ENCODE results near the gene SS18L1.

Gene SS18L1

GRCh38 chr20:62120365-62120762, 23.2 kb upstream of the SS18L1 start:
- no peak for DNase-seq (ENCODE audit: low spot score)

- DNase-seq (ENCODE audit: low spot score): no peak
Measured at GRCh38 chr20:62120990-62121775, 22.4 kb upstream of the SS18L1 start.

GRCh38 chr20:62121776-62122653, 21.6 kb upstream of the SS18L1 start, which contains the start of gene LSM14B:
Gene LSM14B, plus strand, starts transcription at chr20:62122475. Its CDS starts 192 bp downstream, at chr20:62122667.
- peak; percentile 96 for DNase-seq (ENCODE audit: low spot score)

- DNase-seq (ENCODE audit: low spot score): no peak
Measured at GRCh38 chr20:62122654-62123449, 20.7 kb upstream of the SS18L1 start.

GRCh38 chr20:62123450-62124118, 20.0 kb upstream of the SS18L1 start:
- DNase-seq (ENCODE audit: low spot score): no peak

GRCh38 chr20:62126141-62126540, 17.4 kb upstream of the SS18L1 start:
- no peak for DNase-seq (ENCODE audit: low spot score)

- DNase-seq (ENCODE audit: low spot score): no peak
Measured at GRCh38 chr20:62127799-62128198, 15.8 kb upstream of the SS18L1 start.

- DNase-seq (ENCODE audit: low spot score): no peak
Measured at GRCh38 chr20:62128502-62128901, 15.1 kb upstream of the SS18L1 start.

GRCh38 chr20:62129731-62130531, 13.6 kb upstream of the SS18L1 start:
- no peak for DNase-seq (ENCODE audit: low spot score)

GRCh38 chr20:62131560-62132320, 11.8 kb upstream of the SS18L1 start:
- DNase-seq (ENCODE audit: low spot score): no peak

GRCh38 chr20:62132421-62132820, 11.1 kb upstream of the SS18L1 start:
- DNase-seq (ENCODE audit: low spot score): no peak

- DNase-seq (ENCODE audit: low spot score): no peak
Measured at GRCh38 chr20:62133051-62133845, 10.3 kb upstream of the SS18L1 start.

- DNase-seq (ENCODE audit: low spot score): no peak
Measured at GRCh38 chr20:62133864-62134263, 9.7 kb upstream of the SS18L1 start.

- no peak for DNase-seq (ENCODE audit: low spot score)
Measured at GRCh38 chr20:62134735-62135231, 8.8 kb upstream of the SS18L1 start.

- DNase-seq (ENCODE audit: low spot score): no peak
Measured at GRCh38 chr20:62135573-62136266, 7.8 kb upstream of the SS18L1 start.

- peak; percentile 70 for DNase-seq (ENCODE audit: low spot score)
Measured at GRCh38 chr20:62136283-62137091, 7.1 kb upstream of the SS18L1 start.

GRCh38 chr20:62137092-62137384, 6.5 kb upstream of the SS18L1 start:
- DNase-seq (ENCODE audit: low spot score): no peak

Data from hematopoietic multipotent progenitor cell treated with erythropoietin and hydrocortisone succinate and interleukin-3 and kit ligand, for 15 days (in vitro differentiated cells).